Progenitor cell of endocrine pancreas (in vitro differentiated cells): ENCODE results near the gene TBL1X. TPM values are rescaled to one million over a fixed set of nuclear protein-coding genes. Genes with fewer than 3 reads are reported as not detected.

ENCODE experiments used
- DNase-seq: peaks from one replicate; pipeline ENCODE4 v3.0.0; 2021; ENCODE audit warnings: low spot score; ENCODE audit not compliant: unreplicated experiment
- H3K27ac Mint-ChIP-seq: 2 replicates; pipeline ENCODE4 v1.8.0; 2021; ENCODE audit warnings: mild to moderate bottlenecking, moderate library complexity, mixed read lengths
- H3K27me3 Mint-ChIP-seq: 2 replicates; pipeline ENCODE4 v1.8.0; 2021; ENCODE audit warnings: mixed read lengths
- H3K36me3 Mint-ChIP-seq: 2 replicates; pipeline ENCODE4 v1.8.0; 2022; ENCODE audit warnings: mixed read lengths; ENCODE audit not compliant: insufficient read depth
- H3K4me1 Mint-ChIP-seq: 2 replicates; pipeline ENCODE4 v1.8.0; 2021; ENCODE audit warnings: low read depth, mixed read lengths
- H3K4me3 Mint-ChIP-seq: 2 replicates; pipeline ENCODE4 v1.8.0; 2021; ENCODE audit warnings: low read depth, mild to moderate bottlenecking, moderate library complexity, mixed read lengths
- H3K9me3 Mint-ChIP-seq: 2 replicates; pipeline ENCODE4 v1.8.0; 2021; ENCODE audit warnings: low read depth, mixed read lengths
- CTCF ChIP-seq: fragments of 200-600 bp; sonication (generic); IDR thresholded peaks from one replicate; pipeline ENCODE4 v1.5.0; 2021; ENCODE audit warnings: antibody characterized with exemption, mild to moderate bottlenecking; ENCODE audit not compliant: unreplicated experiment
- total RNA-seq: library from RNA; stranded (reverse); gene quantifications from 2 replicates; pipeline ENCODE4 v1.2.1, GENCODE V29; 2021

Gene TBL1X
- total RNA-seq, 1 donor from 2014 or later: 42.7 TPM

DNA sequence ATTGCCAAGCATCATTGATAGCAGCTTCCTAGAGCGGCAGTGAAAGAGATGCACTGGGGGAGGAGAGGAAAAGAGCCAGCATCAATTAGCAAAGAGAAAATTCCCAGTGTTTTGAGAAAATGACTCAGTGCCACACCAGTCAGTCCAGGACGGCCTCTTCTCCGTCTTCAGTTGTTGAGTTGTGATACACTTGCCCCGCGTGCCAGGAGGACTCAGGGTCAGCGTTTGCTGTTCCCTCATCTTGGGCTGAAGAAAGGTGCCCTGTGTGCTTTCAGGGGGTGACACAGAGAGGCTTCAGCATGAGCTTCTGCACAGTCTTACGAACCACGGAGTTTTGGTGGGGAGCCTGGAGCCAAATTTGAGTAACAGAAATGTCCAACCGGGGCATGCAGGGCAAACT, 218.5 kb downstream of the TBL1X start:
- Mint-ChIP-seq H3K36me3 (peaks cover 12% of the 10 kb centered on the region), H3K4me3 (no peak overlapping the region), H3K27me3 (no peaks in the 10 kb centered on the region), H3K27ac (no peak overlapping the region), H3K9me3 (peaks cover 13% of the 10 kb centered on the region), H3K4me1 (peaks cover 2% of the 10 kb centered on the region)
- DNase-seq: no peak
- TF ChIP-seq CTCF: no peak

DNA sequence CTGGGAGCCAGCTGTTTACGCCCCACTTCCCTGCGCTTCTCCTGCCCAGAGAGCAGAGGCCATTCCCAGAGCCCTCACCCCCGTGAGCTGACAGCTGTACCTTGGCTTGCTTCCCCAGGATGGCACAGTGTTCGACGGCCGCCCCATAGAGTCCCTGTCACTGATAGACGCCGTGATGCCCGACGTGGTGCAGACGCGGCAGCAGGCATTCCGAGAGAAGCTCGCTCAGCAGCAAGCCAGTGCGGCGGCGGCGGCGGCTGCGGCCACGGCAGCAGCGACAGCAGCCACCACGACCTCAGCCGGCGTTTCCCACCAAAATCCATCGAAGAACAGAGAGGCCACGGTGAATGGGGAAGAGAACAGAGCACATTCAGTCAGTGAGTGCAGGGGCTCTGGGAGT, 223.0 kb downstream of the TBL1X start:
- peaks cover 14% of the 10 kb centered on the region for H3K36me3 Mint-ChIP-seq
- no peak overlapping the region for H3K4me3 Mint-ChIP-seq
- no peaks in the 10 kb centered on the region for H3K27me3 Mint-ChIP-seq
- no peaks in the 10 kb centered on the region for H3K4me1 Mint-ChIP-seq
- DNase-seq: no peak
- H3K27ac Mint-ChIP-seq: no peak overlapping the region
- TF ChIP-seq CTCF: no peak
- peaks cover 12% of the 10 kb centered on the region for H3K9me3 Mint-ChIP-seq

GRCh38 chrX:9688833-9689232, 224.0 kb downstream of the TBL1X start:
- no peak overlapping the region for H3K4me3 Mint-ChIP-seq
- TF ChIP-seq CTCF: no peak
- peaks cover 15% of the 10 kb centered on the region for H3K9me3 Mint-ChIP-seq
- H3K27ac Mint-ChIP-seq: no peak overlapping the region
- peaks cover 20% of the 10 kb centered on the region for H3K36me3 Mint-ChIP-seq
- no peak for DNase-seq
- no peaks in the 10 kb centered on the region for H3K27me3 Mint-ChIP-seq
- H3K4me1 Mint-ChIP-seq: no peaks in the 10 kb centered on the region

- Mint-ChIP-seq H3K27ac (no peak overlapping the region), H3K36me3 (peaks cover 21% of the 10 kb centered on the region), H3K4me3 (no peak overlapping the region), H3K27me3 (no peaks in the 10 kb centered on the region), H3K9me3 (peaks cover 15% of the 10 kb centered on the region), H3K4me1 (no peaks in the 10 kb centered on the region)
- no peak for TF ChIP-seq CTCF
- DNase-seq: no peak
These were observed 225.2 kb downstream of the TBL1X start for GRCh38 chrX:9690046-9690445.

- H3K9me3 Mint-ChIP-seq: peaks cover 12% of the 10 kb centered on the region
- H3K27ac Mint-ChIP-seq: no peak overlapping the region
- no peaks in the 10 kb centered on the region for H3K4me1 Mint-ChIP-seq
- no peaks in the 10 kb centered on the region for H3K27me3 Mint-ChIP-seq
- H3K4me3 Mint-ChIP-seq: no peak overlapping the region
- TF ChIP-seq CTCF: no peak
- no peak for DNase-seq
- H3K36me3 Mint-ChIP-seq: peaks cover 12% of the 10 kb centered on the region
These were observed 228.6 kb downstream of the TBL1X start for GRCh38 chrX:9693307-9694001.
